PC-9 (cell line): ENCODE data around the gene ODAD4.

Source experiments
- EZH2 ChIP-seq: fragments of 200-600 bp; sonication (generic); IDR thresholded peaks from 2 replicates; pipeline ENCODE4 v1.8.0; 2017; ENCODE audit warnings: antibody characterized with exemption, low read depth
- TF ChIP-seq, protein P1 (sequence below): fragments of 200-600 bp; sonication (generic); conservative IDR thresholded peaks from 2 replicates; pipeline ENCODE4 v1.6.1; 2017; ENCODE audit warnings: mixed run types, antibody characterized with exemption, mild to moderate bottlenecking, moderate library complexity

DNA sequence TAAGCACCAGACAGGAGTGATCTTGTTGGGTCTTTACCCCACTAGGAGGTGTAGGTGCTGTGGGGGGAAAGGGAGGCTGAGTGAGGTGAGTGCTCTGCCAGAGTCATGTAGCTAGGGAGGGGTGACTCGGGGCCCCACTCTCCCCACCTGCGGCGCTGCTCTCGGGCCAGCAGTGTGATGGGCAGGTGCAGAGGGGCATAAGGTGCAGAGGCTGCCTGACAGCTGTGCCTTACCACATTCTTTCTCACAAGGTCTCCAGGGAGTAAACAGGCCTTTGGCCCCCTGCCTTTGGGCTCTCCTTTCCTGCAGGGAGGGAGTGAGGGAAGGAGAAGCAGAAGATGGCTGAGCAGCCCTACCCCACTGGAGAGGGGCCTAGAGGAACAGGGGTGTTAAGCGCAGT lies 31.7 kb downstream of the ODAD4 start:
- TF ChIP-seq, protein P1, sequence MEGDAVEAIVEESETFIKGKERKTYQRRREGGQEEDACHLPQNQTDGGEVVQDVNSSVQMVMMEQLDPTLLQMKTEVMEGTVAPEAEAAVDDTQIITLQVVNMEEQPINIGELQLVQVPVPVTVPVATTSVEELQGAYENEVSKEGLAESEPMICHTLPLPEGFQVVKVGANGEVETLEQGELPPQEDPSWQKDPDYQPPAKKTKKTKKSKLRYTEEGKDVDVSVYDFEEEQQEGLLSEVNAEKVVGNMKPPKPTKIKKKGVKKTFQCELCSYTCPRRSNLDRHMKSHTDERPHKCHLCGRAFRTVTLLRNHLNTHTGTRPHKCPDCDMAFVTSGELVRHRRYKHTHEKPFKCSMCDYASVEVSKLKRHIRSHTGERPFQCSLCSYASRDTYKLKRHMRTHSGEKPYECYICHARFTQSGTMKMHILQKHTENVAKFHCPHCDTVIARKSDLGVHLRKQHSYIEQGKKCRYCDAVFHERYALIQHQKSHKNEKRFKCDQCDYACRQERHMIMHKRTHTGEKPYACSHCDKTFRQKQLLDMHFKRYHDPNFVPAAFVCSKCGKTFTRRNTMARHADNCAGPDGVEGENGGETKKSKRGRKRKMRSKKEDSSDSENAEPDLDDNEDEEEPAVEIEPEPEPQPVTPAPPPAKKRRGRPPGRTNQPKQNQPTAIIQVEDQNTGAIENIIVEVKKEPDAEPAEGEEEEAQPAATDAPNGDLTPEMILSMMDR: no peak
- no peak for TF ChIP-seq EZH2
